ENCODE data around the gene GLIPR1. TPM values are rescaled to one million over a fixed set of nuclear protein-coding genes. Genes with fewer than 3 reads are reported as not detected.

The GLIPR1 gene
- total and polyA plus RNA-seq, 10 of the 15 experiments (the other 5 are each of a cell fraction or from before 2014, with no cell fraction given), result 18.2 to 62.6 (median 32.2) TPM

DNA sequence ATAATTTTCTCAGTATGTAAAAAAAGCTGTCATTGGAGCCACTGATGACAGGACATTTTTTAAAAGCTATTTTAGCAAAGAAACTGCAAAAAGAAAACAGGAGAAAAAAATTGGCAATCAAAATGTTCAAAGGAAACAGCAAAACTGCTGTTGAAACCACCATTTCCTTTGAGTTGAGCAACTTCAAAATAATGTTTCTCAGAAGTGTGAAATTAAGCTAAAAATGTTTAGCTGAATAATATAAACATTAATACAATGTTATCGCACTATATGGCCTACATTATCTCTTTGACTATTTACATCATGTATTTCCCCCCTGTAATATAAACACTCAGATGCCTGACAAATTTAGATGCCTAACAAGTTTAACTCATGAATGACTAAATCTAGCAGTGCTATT is 23.4 kb upstream of the GLIPR1 start:
- intact Hi-C loops (cut with micrococcal nuclease; ENCODE audit: unreplicated experiment) (no loop called here), in situ Hi-C loops (cut with MboI) (no loop called here)
- FAIRE-seq (no peak), DNase-seq (ENCODE audit: low read depth, low spot score) (no peak), ATAC-seq (no peak)
- Histone ChIP-seq H4K20me1 (ENCODE audit: control insufficient read depth, insufficient read depth) (no peaks in the 10 kb centered on the region), H3K27me3 (replicated peaks in 1 of 2; ENCODE audit: control insufficient read depth in 2 of 2, insufficient read depth in 2 of 2, low read length in 1 of 2) (no peaks in the 10 kb centered on the region; a peak in 1 of 4 replicates), H3K36me3 (ENCODE audit: control insufficient read depth in 2 of 2, insufficient read depth in 2 of 2, low read length in 1 of 2) (no peaks in the 10 kb centered on the region), H3K27ac (ENCODE audit: control insufficient read depth, insufficient read depth) (no peak overlapping the region), H2AFZ (ENCODE audit: control insufficient read depth, low read depth, low read length) (no peak overlapping the region), H3K4me2 (ENCODE audit: control insufficient read depth, insufficient read depth) (no peak overlapping the region), H3K9ac (ENCODE audit: control insufficient read depth, insufficient read depth, low read length) (no peak overlapping the region), H3K79me2 (ENCODE audit: control insufficient read depth, insufficient read depth, low read length) (no peaks in the 10 kb centered on the region), H3K9me3 (replicated peaks; ENCODE audit: control insufficient read depth, insufficient read depth, low read length) (no peaks in the 10 kb centered on the region), H3K4me1 (ENCODE audit: control insufficient read depth, insufficient read depth, low read length) (no peaks in the 10 kb centered on the region), H3K4me3 (no peak overlapping the region)
- CTCF ChIA-PET, result no interaction called here
- RAD21 ChIA-PET (ENCODE audit: unreplicated experiment), result no interaction called here
- WGBS (ENCODE audit: insufficient coverage, insufficient replicate concordance, low lambda C conversion rate, missing lambda C conversion rate), result 11% methylated on average over 1 of the region's 1 CpG
- SMC1A ChIA-PET (ENCODE audit: uncharacterized antibody, unreplicated experiment), result interaction anchor here (0.7 to 1.8 kb wide), 3 partner anchors 21 to 369 kb away, joined by 3 to 4 read pairs (median 3); no protein-coding TSS in a partner anchor
- POLR2A ChIA-PET, result no interaction called here
- BruUV-seq (replicated peaks), result no TSS peak
- TF ChIP-seq IRF5 (IDR thresholded peaks at IDR 0.05; ENCODE audit: borderline replicate concordance) (no peak), POLR2A (IDR thresholded peaks at IDR 0.05; ENCODE audit: low read depth, low read length) (no peak), E2F4 (IDR thresholded peaks at IDR 0.05; ENCODE audit: low read depth, low read length) (no peak), NFYB (IDR thresholded peaks at IDR 0.05; ENCODE audit: insufficient read depth, low read depth, low read length) (no peak), POU2F2 (IDR thresholded peaks at IDR 0.05; ENCODE audit: borderline replicate concordance, low read depth, low read length) (no peak), E4F1 (IDR thresholded peaks at IDR 0.05; ENCODE audit: borderline replicate concordance, partially characterized antibody) (no peak), TCF3 (IDR thresholded peaks at IDR 0.05; ENCODE audit: borderline replicate concordance, insufficient read depth, low read depth, low read length) (no peak), MXI1 (IDR thresholded peaks at IDR 0.05; ENCODE audit: low read depth, low read length) (no peak), NFXL1 (IDR thresholded peaks at IDR 0.05; ENCODE audit: borderline replicate concordance) (no peak), CTCF (IDR thresholded peaks at IDR 0.05 in 2 of 3, conservative IDR thresholded peaks at IDR 0.05 in 1 of 3; ENCODE audit: control insufficient read depth in 2 of 3, extremely low read depth in 1 of 3, insufficient read depth in 1 of 3, low read depth in 3 of 3, low read length in 3 of 3) (no peak)
- TF ChIP-seq, protein P1, sequence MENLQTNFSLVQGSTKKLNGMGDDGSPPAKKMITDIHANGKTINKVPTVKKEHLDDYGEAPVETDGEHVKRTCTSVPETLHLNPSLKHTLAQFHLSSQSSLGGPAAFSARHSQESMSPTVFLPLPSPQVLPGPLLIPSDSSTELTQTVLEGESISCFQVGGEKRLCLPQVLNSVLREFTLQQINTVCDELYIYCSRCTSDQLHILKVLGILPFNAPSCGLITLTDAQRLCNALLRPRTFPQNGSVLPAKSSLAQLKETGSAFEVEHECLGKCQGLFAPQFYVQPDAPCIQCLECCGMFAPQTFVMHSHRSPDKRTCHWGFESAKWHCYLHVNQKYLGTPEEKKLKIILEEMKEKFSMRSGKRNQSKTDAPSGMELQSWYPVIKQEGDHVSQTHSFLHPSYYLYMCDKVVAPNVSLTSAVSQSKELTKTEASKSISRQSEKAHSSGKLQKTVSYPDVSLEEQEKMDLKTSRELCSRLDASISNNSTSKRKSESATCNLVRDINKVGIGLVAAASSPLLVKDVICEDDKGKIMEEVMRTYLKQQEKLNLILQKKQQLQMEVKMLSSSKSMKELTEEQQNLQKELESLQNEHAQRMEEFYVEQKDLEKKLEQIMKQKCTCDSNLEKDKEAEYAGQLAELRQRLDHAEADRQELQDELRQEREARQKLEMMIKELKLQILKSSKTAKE (IDR thresholded peaks at IDR 0.05; ENCODE audit: low read depth, poor library complexity, severe bottlenecking), result no peak
- TF ChIP-seq, protein P2, sequence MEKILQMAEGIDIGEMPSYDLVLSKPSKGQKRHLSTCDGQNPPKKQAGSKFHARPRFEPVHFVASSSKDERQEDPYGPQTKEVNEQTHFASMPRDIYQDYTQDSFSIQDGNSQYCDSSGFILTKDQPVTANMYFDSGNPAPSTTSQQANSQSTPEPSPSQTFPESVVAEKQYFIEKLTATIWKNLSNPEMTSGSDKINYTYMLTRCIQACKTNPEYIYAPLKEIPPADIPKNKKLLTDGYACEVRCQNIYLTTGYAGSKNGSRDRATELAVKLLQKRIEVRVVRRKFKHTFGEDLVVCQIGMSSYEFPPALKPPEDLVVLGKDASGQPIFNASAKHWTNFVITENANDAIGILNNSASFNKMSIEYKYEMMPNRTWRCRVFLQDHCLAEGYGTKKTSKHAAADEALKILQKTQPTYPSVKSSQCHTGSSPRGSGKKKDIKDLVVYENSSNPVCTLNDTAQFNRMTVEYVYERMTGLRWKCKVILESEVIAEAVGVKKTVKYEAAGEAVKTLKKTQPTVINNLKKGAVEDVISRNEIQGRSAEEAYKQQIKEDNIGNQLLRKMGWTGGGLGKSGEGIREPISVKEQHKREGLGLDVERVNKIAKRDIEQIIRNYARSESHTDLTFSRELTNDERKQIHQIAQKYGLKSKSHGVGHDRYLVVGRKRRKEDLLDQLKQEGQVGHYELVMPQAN (conservative IDR thresholded peaks at IDR 0.05), result no peak

Data from GM12878 (cell line).